ENCODE measurements around the gene BCO1.
A peak's percentile ranks its signal among the peaks of the same experiment; 100 is the strongest.

The BCO1 gene

GRCh38 chr16:81319221-81319912 lies 80.9 kb downstream of the BCO1 start:
- TF ChIP-seq CTCF (IDR thresholded peaks at IDR 0.05; ENCODE audit: low read depth, low read length): no peak
- 0 out of 2 replicates have a peak overlapping the region, but pooled peaks have one; percentile 22 for H3K4me3 ChIP-seq (ENCODE audit: low read depth, low read length)

DNA sequence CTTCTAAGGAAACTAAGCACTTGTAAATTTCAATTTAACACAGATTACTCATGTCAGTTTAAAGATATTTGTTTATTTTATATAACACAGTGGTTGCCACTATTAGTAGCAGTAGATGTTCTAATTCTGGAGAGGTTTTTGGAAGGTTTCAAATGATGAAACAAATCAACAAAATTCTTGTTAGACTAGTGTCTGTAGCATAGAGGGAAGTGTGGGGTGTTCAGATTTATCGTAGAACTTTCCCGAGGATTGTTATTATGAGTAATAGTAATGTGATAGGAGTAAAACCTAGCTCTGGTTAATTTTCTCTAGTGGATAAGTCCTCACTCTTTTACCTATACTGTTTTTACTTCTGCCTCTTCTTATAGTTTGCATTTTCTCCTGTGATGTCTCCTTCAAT lies 82.5 kb downstream of the BCO1 start:
- no peak overlapping the region for H3K4me3 ChIP-seq (ENCODE audit: low read depth, low read length)
- no peak for TF ChIP-seq CTCF (IDR thresholded peaks at IDR 0.05; ENCODE audit: low read depth, low read length)

DNA sequence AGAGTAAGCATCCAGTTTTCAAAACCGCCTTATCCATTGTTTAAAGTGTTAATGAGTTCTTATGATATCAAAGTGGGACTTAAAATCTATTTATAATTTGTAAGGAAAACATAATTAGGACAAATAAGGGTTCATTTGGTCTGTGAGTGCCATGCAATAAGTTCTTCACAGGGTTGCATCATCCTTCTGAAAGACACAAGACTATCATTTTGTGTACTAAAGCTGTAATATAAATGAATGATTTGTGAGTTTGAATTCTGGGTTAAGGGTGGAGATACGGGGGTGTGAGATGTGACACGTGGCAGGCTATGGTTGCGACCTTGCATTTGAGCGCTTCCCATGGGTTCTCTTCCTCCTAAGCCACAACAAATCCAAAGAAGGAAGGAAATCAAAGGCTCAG lies 83.0 kb downstream of the BCO1 start:
- no peak overlapping the region for H3K4me3 ChIP-seq (ENCODE audit: low read depth, low read length)
- no peak for TF ChIP-seq CTCF (IDR thresholded peaks at IDR 0.05; ENCODE audit: low read depth, low read length)

DNA sequence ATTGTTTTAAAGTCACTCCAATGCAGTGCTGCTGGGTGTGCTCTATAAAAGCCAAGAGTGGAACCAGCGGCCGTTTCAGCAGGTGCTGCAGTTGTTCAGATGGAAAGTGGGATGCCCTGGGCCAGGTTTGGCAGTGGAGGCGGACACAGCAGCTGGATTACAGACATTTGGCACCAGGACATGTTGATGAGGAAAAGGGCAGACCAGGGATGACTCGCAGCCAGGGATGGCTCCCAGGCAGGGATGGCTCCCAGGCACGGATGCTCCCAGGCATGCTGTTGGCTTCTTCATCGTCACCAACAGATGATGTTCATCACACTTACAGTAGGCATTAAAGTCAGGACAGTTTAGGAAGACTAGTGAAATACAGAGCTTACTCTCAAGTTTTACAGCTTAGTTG lies 86.3 kb downstream of the BCO1 start:
- no peak for TF ChIP-seq CTCF (IDR thresholded peaks at IDR 0.05; ENCODE audit: low read depth, low read length)

DNA sequence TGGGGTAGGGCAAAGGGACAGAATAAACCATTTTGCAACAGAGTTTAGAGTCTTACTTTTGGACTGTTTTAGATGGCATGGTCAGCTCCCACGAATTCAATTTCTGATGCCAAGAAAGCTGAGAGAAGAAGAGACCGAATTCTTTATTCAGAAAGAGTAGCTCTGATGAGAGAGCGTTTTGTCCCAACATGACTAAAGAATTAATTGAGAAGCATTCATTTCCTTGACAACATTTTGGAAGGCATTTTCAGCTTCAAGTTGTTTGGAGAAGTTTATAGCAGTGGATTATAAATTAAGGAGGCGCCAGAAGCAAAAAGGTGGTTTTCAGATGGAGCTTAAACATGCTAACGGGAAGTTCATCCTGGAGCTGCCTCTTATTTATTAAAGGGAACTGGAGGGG lies 88.5 kb downstream of the BCO1 start:
- no peak for TF ChIP-seq CTCF (IDR thresholded peaks at IDR 0.05; ENCODE audit: low read depth, low read length)
- H3K4me3 ChIP-seq (ENCODE audit: low read depth, low read length): no peak overlapping the region

More for the DNA sequence above, 86.3 kb downstream of the BCO1 start:
- no peak overlapping the region for H3K4me3 ChIP-seq (ENCODE audit: low read depth, low read length)

GRCh38 chr16:81327447-81328196 lies 89.1 kb downstream of the BCO1 start:
- TF ChIP-seq CTCF (IDR thresholded peaks at IDR 0.05; ENCODE audit: low read depth, low read length): no peak
- H3K4me3 ChIP-seq (ENCODE audit: low read depth, low read length): no peak overlapping the region

DNA sequence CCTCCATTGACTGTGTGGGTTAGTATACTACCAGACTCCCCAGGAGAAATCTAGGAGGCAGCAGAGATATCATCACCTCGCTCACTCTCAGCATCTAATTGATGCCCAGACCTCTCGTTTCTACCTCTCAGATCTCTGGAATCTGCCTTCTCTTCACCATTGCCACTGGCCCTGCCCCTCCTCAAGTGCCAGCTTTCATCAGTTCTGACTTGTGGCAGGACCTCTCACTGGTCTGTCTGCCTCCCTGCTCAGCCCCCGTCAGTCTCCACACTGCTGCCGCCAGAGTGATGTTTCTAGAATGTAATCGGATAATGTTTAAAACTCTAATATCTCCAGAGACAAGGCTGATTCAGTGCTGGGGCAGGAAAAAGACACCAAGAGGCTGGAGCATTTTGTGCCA lies 91.5 kb downstream of the BCO1 start:
- no peak for TF ChIP-seq CTCF (IDR thresholded peaks at IDR 0.05; ENCODE audit: low read depth, low read length)
- H3K4me3 ChIP-seq (ENCODE audit: low read depth, low read length): no peak overlapping the region

Data from WI38 (cell line).